HG02759 (cell line): ENCODE measurements around the gene DIP2C.
"Not testable (repeated sequence)": the region's sequence is repeated elsewhere in the genome, so short reads cannot be mapped to it uniquely, and the experiment has no call there.

Experiments used
- ATAC-seq: cut with Tn5 transposase; IDR thresholded peaks from one replicate; pipeline ENCODE4 v1.9.1; 2021; ENCODE audit warnings: mild to moderate bottlenecking, moderate library complexity; ENCODE audit not compliant: unreplicated experiment

Gene DIP2C

GRCh38 chr10:644076-644942 is 45.2 kb downstream of the DIP2C start:
- no peak for ATAC-seq

- ATAC-seq = no peak
These were observed 47.1 kb downstream of the DIP2C start for GRCh38 chr10:642186-642890.

GRCh38 chr10:641149-642010 is 48.1 kb downstream of the DIP2C start:
- no peak for ATAC-seq

GRCh38 chr10:640673-641045 is 48.8 kb downstream of the DIP2C start:
- ATAC-seq = no peak

- no peak for ATAC-seq
These were observed 49.5 kb downstream of the DIP2C start for GRCh38 chr10:639751-640672.

GRCh38 chr10:639001-639750 is 50.3 kb downstream of the DIP2C start:
- ATAC-seq = no peak

- no peak for ATAC-seq
These were observed 51.7 kb downstream of the DIP2C start for GRCh38 chr10:637771-638195.

- ATAC-seq = no peak
These were observed 52.2 kb downstream of the DIP2C start for GRCh38 chr10:637221-637620.

- ATAC-seq = no peak
These were observed 52.7 kb downstream of the DIP2C start for GRCh38 chr10:636769-637168.

- ATAC-seq = no peak
These were observed 53.3 kb downstream of the DIP2C start for GRCh38 chr10:636016-636730.

GRCh38 chr10:635088-635861 is 54.2 kb downstream of the DIP2C start:
- no peak for ATAC-seq

GRCh38 chr10:634256-634655 is 55.2 kb downstream of the DIP2C start:
- ATAC-seq = no peak

GRCh38 chr10:633279-634245 is 55.9 kb downstream of the DIP2C start:
- no peak for ATAC-seq

GRCh38 chr10:632807-633177 is 56.7 kb downstream of the DIP2C start:
- ATAC-seq = not testable (repeated sequence)

GRCh38 chr10:632155-632806 is 57.2 kb downstream of the DIP2C start:
- ATAC-seq = not testable (repeated sequence)

GRCh38 chr10:631266-631665 is 58.2 kb downstream of the DIP2C start:
- ATAC-seq = no peak
